GM18526 (cell line): ENCODE data around the gene AKAP6.

Experiments
- POLR2A ChIP-seq: IDR thresholded peaks from 3 replicates; pipeline ENCODE4 v1.6.1; 2011; ENCODE audit not compliant: insufficient read length; ENCODE audit errors: extremely low read depth

AKAP6 gene

DNA sequence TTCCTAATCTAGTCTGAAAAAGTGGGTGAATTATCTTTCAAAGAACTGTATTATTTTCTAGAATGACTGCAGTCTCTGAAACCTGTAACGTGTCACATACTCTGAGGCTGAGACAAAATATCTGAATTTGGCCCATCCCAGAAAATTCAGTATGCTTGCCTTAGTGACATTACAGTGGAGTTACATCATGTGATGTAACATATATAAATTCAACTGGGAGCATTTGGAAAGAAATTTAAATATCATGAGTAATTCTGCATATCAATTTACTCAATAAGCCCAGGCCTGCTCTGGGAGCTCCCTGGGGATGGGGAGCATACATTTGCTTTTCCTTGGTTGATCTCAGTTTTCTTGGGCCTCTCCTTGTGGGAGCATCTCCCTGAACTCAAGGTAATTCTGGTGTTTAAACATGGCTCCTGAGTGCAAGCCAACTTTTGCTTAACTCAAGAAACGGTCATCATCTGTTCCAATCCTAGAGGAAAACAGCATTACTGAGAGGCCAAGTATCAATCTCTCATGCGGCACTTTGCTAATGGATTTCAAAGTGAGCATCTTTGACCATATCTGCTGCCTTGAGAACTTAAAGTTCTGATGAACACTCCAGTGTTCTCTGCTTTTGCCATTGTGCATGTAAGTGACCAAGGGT lies 54.4 kb downstream of the AKAP6 start:
- TF ChIP-seq POLR2A, result no peak

DNA sequence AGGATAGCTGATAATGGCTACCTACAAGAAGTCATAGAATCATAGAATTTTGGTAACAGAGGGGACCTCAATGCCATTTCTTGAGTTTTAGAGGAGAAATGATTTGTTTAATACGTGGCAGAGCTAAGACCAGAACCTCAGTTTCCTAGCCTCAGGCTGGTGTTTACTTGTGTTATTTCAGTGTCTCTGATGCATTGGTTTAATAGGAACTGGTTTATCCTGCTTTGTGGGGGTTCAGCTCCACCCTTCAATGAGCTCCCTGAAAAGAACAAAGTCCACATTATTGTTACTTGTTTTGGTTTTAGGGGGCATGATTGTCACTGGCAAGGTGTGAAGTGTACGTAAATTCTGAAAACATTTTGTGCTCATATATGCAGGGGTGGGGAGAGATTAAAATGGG lies 55.4 kb downstream of the AKAP6 start:
- no peak for TF ChIP-seq POLR2A

DNA sequence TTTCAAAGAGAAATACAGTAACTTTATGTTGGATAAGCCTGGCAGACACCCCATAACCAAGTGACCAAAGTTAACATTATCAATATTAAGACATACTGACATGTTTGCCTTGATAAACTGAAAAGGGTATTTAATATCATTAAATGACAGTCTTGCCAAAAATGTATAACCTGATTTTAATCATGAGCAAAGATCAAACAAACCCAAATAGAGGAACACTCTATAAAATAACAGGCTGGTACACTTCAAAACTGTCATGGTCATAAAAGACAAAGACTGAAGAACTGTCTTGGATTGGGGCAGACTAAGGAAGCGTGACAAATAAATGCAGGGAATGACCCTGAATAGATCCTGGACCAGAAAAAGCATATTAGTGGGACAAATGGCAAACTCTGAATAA lies 64.0 kb downstream of the AKAP6 start:
- no peak for TF ChIP-seq POLR2A

DNA sequence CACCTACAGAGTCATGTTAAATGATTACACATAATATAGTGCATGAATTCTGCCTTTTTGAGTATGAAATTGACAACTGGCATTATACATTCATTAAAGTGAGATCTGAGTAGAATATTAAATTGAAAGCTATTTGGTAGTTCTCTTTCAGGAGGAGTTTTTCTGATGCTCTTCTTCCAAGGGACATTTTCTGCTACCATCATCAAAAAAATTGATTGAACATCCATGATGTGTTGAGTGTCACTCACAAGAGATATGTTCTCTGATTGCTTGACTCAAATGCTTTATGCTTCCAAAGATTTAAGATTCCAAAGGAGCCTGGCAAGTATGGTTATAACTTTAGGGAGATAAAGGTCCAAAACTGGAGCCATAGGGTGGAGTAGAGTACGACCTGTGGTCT lies 64.9 kb downstream of the AKAP6 start:
- no peak for TF ChIP-seq POLR2A

DNA sequence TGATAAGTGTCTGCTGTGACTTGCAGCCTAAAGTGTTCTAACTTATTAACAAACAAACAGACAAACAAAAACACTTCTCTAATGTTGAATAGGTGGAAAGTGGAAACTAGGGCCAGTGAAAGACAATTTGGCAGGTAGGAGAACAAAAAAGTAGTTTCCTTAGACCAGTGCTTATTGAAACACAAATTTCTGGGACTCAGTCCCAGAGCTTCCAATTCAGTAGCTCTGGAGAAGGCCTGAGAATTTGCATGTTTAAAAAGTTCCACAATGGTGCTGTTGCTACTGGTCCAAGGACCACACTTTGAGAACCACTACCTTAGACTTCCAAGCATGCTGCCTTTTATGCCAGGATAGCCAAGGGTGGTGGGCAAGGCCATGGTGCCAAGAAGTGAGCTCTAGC lies 67.8 kb downstream of the AKAP6 start:
- TF ChIP-seq POLR2A, result no peak

DNA sequence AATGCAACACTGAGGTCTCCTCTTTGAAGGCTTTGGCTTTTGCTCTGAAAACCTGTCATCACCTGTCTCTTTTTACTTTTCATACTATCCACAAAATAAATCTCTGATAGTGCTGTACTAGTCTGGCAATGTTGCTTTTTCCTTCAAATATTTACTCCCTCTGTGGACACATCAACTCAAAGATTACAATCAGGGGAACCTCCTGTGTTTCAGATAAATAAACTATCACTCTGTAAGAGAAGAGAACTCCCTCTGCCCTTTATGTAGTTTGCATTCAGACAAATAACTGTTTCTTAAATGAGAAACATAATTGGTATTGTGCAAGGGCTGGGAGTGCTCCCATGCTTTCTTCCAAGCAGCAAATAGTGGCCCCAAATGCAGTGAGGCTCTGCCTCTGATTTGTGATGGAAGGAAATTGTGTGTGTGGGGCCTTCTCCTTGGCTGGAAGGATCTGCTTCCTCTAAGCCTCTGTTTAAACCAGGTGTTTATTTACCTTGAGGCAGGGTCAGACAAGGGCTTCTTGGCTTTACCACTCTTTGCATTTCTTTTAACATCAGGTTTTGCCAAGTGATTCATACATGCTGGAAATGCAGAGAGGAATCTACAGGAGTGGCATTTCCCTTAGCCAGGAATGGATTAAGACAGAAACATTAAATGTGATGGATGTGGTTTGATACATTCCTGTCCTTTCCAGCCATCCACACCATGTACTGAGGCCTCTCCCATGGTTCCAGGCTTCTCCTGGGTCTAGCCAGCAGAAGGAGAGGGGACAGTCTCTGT lies 69.0 kb downstream of the AKAP6 start:
- no peak for TF ChIP-seq POLR2A

DNA sequence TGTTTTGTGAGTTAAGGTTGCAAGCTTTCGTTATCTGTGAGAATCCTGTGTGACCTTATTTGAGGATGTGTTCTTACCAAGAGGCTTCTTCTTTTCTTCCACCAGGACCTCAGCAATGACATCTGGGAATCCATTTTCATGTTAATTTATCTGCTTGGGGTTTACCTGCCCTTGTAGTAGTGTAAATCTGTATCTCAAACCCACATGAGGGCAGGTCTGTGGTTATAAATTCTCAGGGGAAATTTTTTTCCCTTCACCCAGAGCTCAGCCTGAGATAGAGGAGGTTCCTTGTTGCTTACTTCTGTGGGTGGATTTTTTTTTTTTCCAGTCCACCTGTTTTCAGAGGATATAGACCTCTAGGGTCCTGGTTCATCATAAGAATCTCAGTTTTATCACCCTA lies 70.8 kb downstream of the AKAP6 start:
- TF ChIP-seq POLR2A, result no peak

DNA sequence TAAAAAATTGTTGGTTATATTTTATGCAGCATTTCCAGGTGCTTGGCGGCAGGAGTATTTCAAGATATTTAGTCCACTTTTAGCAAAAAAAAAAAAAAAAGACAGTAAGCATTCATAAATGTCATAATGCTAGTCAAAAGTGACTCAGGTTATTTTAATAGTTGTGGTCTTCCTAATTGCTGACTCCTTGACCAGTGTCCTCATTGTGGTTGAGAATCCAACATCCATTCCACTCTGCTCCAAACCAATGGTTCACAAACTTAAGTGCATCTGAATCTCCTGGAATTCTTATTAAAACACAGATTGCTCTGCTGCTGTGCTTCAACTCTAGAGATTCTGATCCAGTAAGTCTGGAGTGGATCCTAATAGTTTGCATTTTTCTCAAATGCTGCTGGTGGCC lies 71.4 kb downstream of the AKAP6 start:
- TF ChIP-seq POLR2A, result no peak

DNA sequence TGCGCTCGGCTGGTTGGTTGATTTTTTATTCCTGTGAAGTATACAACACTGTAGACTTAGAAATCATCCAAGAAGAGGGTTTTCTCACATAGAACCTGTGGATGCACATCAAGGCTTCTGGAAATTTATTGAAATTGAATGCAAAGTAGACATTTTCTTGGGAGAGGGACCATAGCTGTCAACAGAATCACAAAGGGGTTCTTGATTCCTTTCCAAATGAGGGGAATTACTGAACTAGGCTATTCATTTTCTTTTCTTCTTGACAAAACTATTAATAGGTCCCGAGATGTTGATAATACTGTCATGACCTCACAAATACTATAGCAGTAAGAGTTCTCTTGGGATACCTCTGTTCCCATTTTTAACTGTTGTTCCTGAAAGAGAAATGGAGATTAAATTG lies 73.9 kb downstream of the AKAP6 start:
- no peak for TF ChIP-seq POLR2A

DNA sequence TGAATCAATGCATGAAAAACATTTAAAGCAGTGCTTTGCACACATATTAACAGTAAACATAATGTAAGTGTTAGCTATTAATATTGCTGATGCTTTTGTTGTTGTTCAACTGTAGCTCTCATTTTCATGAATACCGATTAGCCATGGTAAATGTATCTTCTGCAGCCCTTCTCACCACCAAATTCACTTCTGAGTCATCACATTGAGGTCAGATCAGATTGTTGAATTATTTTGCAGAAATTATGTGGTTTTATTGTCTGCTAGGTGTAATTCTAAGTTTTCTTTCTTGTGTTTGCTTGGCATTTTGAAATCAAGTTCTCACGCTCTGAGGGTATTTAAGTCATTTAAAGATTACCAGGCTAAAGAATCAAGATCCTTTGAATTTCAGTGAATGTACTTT lies 74.6 kb downstream of the AKAP6 start:
- no peak for TF ChIP-seq POLR2A

DNA sequence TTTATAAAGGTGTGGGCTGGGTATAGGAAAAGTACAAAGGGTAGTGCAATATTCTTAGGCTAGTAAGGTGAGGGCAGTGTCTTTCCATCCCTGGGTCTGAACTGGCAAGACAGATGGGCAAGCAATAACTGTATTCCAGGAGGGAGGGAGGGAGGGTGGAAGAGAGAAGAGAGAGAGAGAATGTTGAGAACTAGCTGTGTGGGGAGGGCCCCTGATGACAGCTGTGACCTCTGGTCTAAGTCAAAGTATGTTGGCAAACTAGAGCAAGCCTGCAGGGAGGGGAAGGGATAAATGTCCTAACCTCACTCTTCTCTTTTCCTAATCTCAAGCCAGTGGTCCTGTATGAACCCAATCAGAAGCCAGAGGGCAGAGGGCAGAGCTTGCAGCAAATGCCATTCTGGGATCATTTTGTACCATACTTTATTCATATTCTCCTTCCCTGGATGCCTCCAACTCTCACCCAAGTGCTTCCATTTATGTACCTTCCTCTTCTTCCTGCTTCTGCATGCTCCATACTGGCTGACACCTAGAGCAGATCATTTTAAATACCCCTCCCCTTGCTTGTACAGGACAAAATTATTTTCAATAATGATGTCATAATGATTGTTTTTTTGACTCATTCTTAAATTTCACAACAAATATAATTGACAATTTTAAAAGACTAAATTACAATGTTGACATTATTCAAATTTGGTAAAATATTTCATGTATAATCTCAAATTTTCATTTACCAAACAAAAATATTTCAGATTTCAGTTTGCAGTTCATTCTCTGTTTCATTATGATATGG lies 75.9 kb downstream of the AKAP6 start:
- TF ChIP-seq POLR2A, result no peak

DNA sequence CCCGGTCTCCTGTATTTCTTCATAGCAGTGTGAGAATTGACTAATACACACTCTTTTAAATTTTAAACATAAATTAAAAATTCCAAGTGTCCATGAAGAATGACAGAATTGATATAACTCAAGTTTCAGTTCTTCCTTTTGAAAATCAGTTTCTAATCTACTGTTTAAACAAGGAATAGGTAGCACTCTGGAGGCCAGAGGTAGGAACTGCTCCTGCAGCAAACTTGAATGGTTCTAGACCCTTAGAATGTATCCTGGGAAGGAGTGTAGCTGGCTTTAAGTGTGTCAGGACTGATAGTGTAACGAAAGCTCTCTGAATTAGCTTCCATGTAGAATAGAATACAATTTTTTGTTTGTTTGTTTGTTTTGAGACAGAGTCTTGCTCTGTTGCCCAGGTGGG lies 76.8 kb downstream of the AKAP6 start:
- no peak for TF ChIP-seq POLR2A

DNA sequence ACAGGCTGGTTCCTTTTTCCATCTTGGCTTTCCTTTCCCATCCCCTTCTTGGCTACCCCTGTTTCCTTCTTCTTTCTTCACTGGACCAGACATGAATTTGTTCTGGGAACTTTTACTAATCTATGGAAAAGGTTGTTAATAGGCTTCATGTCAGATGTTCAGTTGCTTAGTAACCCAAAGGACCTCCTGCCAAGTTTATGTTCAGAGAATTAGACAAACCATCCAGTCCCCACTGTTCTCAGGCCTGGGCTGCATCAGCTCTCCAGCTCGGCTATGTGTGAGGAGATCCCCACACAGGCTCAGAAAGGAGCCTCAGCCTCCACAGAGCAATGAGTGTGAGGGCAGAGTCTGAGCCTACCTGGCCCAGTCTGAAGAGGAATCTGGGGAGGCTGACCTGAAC lies 78.0 kb downstream of the AKAP6 start:
- no peak for TF ChIP-seq POLR2A

DNA sequence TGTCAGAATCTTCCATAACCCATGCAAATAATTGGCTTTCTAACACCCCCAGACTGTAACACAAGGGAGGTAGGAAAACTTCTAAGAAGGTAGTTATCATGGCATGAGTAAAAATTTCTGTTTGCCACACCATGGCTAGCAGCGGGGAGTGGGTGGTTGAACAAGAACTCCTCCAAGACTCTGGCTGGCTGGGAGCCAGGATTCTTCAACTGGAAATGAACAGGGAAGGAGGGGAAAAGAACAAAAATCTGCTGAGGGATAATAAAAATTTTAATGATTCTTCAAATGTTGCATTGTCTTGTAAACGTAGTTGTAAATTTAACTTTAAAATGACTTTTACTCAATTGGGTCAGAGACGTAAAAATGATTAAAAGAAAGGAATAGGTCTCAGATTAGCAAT lies 78.9 kb downstream of the AKAP6 start:
- TF ChIP-seq POLR2A, result no peak

DNA sequence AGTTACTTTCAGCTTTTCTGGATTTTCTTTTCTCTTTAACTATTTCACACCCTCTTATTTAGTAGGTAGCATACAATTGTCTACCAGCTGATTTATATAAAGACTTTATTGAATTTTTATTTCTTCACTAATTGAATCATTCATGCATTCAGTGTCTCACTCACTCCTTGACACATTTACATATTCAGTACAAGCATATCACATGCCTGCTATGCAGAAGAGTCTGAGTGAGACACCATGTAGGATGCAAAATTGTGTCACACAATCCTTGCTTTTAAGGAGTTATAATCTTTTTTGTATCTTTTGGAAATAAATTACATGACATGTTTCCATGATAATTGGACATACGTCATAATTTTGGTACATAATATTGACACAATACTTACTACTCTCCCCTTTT lies 83.0 kb downstream of the AKAP6 start:
- no peak for TF ChIP-seq POLR2A

DNA sequence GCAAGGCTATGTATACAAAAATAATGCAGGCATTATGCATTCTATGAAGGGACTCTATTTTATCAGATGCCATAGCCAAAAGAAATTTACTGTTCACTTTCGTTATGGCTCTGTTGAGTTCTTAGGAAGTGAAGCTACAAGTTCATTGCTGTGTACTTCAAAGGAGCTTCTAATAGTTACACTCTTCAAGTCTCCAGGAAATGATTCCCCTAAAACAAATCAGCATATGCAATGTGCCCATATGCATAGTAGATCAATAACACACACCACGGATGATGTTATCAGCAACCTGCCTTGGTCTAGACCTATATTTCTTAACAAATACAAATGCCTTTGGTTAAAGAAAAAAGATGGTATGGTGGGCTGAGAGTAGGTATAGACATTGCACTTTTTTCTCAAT lies 83.4 kb downstream of the AKAP6 start:
- TF ChIP-seq POLR2A, result no peak
